Stimulated activated CD8-positive, alpha-beta memory T cell treated with anti-CD3 and anti-CD28 coated beads, Interleukin-12 subunit alpha, Interleukin-12 subunit beta, amount 100 ng/mL, for 4 hours (primary cell): Measurements from ENCODE around the gene RCOR1.
"Not testable (repeated sequence)": the region's sequence is repeated elsewhere in the genome, so short reads cannot be mapped to it uniquely, and the experiment has no call there.

ENCODE experiments used
- DNase-seq: peaks from one replicate; pipeline ENCODE4 v3.0.0-alpha.2; 2020; ENCODE audit warnings: low read depth

RCOR1 gene

GRCh38 chr14:102591944-102592762 lies at the start of gene RCOR1:
Gene RCOR1, plus strand, starts transcription at chr14:102592649. Its CDS starts 238 bp downstream, at chr14:102592887.
- peak; percentile 98 for DNase-seq

- no peak for DNase-seq
These were observed 48.3 kb upstream of the RCOR1 start for GRCh38 chr14:102544046-102544746.

- no peak for DNase-seq
These were observed 47.5 kb upstream of the RCOR1 start for GRCh38 chr14:102544747-102545460.

- DNase-seq: no peak
These were observed 46.8 kb upstream of the RCOR1 start for GRCh38 chr14:102545461-102546265.

GRCh38 chr14:102548616-102549240 lies 43.7 kb upstream of the RCOR1 start:
- DNase-seq: no peak

GRCh38 chr14:102550927-102551401 lies 41.5 kb upstream of the RCOR1 start:
- DNase-seq: not testable (repeated sequence)

GRCh38 chr14:102551995-102552705 lies 40.3 kb upstream of the RCOR1 start:
- DNase-seq: no peak

GRCh38 chr14:102554821-102555819 lies 37.3 kb upstream of the RCOR1 start:
- peak; percentile 41 for DNase-seq

- no peak for DNase-seq
These were observed 36.3 kb upstream of the RCOR1 start for GRCh38 chr14:102556098-102556677.

GRCh38 chr14:102557434-102558226 lies 34.8 kb upstream of the RCOR1 start:
- no peak for DNase-seq

GRCh38 chr14:102558556-102558955 lies 33.9 kb upstream of the RCOR1 start:
- no peak for DNase-seq

- DNase-seq: no peak
These were observed 31.8 kb upstream of the RCOR1 start for GRCh38 chr14:102560458-102561261.

- DNase-seq: no peak
These were observed 27.0 kb upstream of the RCOR1 start for GRCh38 chr14:102565331-102565887.

GRCh38 chr14:102565959-102566358 lies 26.5 kb upstream of the RCOR1 start:
- no peak for DNase-seq

- no peak for DNase-seq
These were observed 24.3 kb upstream of the RCOR1 start for GRCh38 chr14:102568115-102568614.

GRCh38 chr14:102570334-102570995 lies 22.0 kb upstream of the RCOR1 start:
- no peak for DNase-seq
